Body of pancreas (tissue), 4 donors: ENCODE data around the gene PGM1.

Experiments
- POLR2A ChIP-seq, 3 donors: fragments of 450-650 bp; IDR thresholded peaks; one replicate each; pipeline ENCODE4 v1.6.1; 2016; ENCODE audit warnings: antibody characterized with exemption in 3 of 3, mild to moderate bottlenecking in 2 of 3
- TF ChIP-seq, protein P1 (sequence below), 7 experiments: fragments of 450-650 bp in 4 of 7; fragments of 200-600 bp in 3 of 7; sonication (generic) in 3 of 7; IDR thresholded peaks; one replicate each; pipeline ENCODE4 v1.5.1; 2016 to 2019; ENCODE audit warnings: antibody characterized with exemption in 7 of 7

- TF ChIP-seq, protein P1, sequence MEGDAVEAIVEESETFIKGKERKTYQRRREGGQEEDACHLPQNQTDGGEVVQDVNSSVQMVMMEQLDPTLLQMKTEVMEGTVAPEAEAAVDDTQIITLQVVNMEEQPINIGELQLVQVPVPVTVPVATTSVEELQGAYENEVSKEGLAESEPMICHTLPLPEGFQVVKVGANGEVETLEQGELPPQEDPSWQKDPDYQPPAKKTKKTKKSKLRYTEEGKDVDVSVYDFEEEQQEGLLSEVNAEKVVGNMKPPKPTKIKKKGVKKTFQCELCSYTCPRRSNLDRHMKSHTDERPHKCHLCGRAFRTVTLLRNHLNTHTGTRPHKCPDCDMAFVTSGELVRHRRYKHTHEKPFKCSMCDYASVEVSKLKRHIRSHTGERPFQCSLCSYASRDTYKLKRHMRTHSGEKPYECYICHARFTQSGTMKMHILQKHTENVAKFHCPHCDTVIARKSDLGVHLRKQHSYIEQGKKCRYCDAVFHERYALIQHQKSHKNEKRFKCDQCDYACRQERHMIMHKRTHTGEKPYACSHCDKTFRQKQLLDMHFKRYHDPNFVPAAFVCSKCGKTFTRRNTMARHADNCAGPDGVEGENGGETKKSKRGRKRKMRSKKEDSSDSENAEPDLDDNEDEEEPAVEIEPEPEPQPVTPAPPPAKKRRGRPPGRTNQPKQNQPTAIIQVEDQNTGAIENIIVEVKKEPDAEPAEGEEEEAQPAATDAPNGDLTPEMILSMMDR (IDR thresholded peaks at IDR 0.05), result no peak
- TF ChIP-seq POLR2A (IDR thresholded peaks at IDR 0.05), result no peak
These were observed 19.8 kb downstream of the PGM1 start for GRCh38 chr1:63612971-63613370.
